Measurements from ENCODE around the gene HIBCH.

- peak; percentile 66 for TF ChIP-seq CTCF (IDR thresholded peaks at IDR 0.05)
- TF ChIP-seq ZFX (IDR thresholded peaks at IDR 0.05; ENCODE audit: borderline replicate concordance): no peak
Observed at GRCh38 chr2:190277234-190278112, 42.2 kb downstream of the HIBCH start.
